HepG2 (cell line): ENCODE results near the gene CYP4F22. TPM values are rescaled to one million over a fixed set of nuclear protein-coding genes. Genes with fewer than 3 reads are reported as not detected.

ENCODE experiments used
- ETV5 ChIP-seq: IDR thresholded peaks from 2 replicates; pipeline ENCODE4 v1.6.1; 2018; ENCODE audit warnings: missing biosample characterization, missing genetic modification reagents, inconsistent platforms, borderline replicate concordance
- FOSL2 ChIP-seq: sonication (generic); formaldehyde crosslinking; IDR thresholded peaks from 2 replicates; pipeline ENCODE4 v1.4.0; 2020; ENCODE audit warnings: missing genetic modification reagents
- HHEX ChIP-seq: IDR thresholded peaks from 2 replicates; pipeline ENCODE4 v1.6.1; 2016; ENCODE audit warnings: control low read depth
- HMGA1 ChIP-seq: sonication (generic); formaldehyde crosslinking; conservative IDR thresholded peaks from 2 replicates; pipeline ENCODE4 v1.4.0; 2020; ENCODE audit warnings: missing genetic modification reagents
- IRF2 ChIP-seq: IDR thresholded peaks from 2 replicates; pipeline ENCODE4 v1.6.1; 2018; ENCODE audit warnings: missing genetic modification reagents, missing compliant biosample characterization
- MAX ChIP-seq: IDR thresholded peaks from 2 replicates; pipeline ENCODE4 v1.6.1; 2012; ENCODE audit warnings: inconsistent platforms
- NPAS2 ChIP-seq: sonication (generic); formaldehyde crosslinking; IDR thresholded peaks from 2 replicates; pipeline ENCODE4 v1.8.0; 2022; ENCODE audit warnings: mild to moderate bottlenecking, missing genetic modification reagents, borderline replicate concordance
- RARG ChIP-seq: sonication (generic); formaldehyde crosslinking; IDR thresholded peaks from 2 replicates; pipeline ENCODE4 v1.4.0; 2020; ENCODE audit warnings: low read depth, mild to moderate bottlenecking, missing genetic modification reagents
- RCOR2 ChIP-seq: IDR thresholded peaks from 2 replicates; pipeline ENCODE4 v1.6.1; 2016; ENCODE audit warnings: missing biosample characterization, missing genetic modification reagents
- RXRB ChIP-seq: IDR thresholded peaks from 2 replicates; pipeline ENCODE4 v1.6.1; 2016; ENCODE audit warnings: borderline replicate concordance, missing genetic modification reagents, missing compliant biosample characterization
- TBP ChIP-seq: sonication (generic); formaldehyde crosslinking; IDR thresholded peaks from 2 replicates; pipeline ENCODE4 v1.5.0; 2020; ENCODE audit warnings: missing genetic modification reagents
- ZBTB39 ChIP-seq: sonication (generic); formaldehyde crosslinking; IDR thresholded peaks from 2 replicates; pipeline ENCODE4 v1.5.0; 2020; ENCODE audit warnings: missing genetic modification reagents
- ZBTB40 ChIP-seq, 2 experiments: fragments of 450-650 bp in 1 of 2; sonication (generic) in 1 of 2; formaldehyde crosslinking in 1 of 2; IDR thresholded peaks; 2 replicates each; pipeline versions ENCODE4 v1.6.1 to v1.8.0; 2016 to 2022; ENCODE audit warnings: antibody characterized with exemption in 1 of 2, mild to moderate bottlenecking in 1 of 2, missing genetic modification reagents in 1 of 2
- ZNF24 ChIP-seq: fragments of 450-650 bp; IDR thresholded peaks from 2 replicates; pipeline ENCODE4 v1.6.1; 2017; ENCODE audit warnings: antibody characterized with exemption, mild to moderate bottlenecking
- ZNF441 ChIP-seq: sonication (generic); formaldehyde crosslinking; IDR thresholded peaks from 2 replicates; pipeline ENCODE4 v1.7.0; 2021; ENCODE audit warnings: missing genetic modification reagents, borderline replicate concordance
- ZNF605 ChIP-seq: sonication (generic); formaldehyde crosslinking; IDR thresholded peaks from 2 replicates; pipeline ENCODE4 v1.8.0; 2022; ENCODE audit warnings: mild to moderate bottlenecking, missing genetic modification reagents
- polyA plus RNA-seq, 8 experiments: library from polyadenylated mRNA; depleted of rRNA in 3 of 8; stranded (reverse) in 7 of 8; unstranded in 1 of 8; fragments of >200 nt; fragmentation: Illumina TruSeq in 4 of 8; extraction: Trizol in 4 of 8; gene quantifications; 2 replicates each; pipeline versions ENCODE4 v1.2.1 to v1.2.3, GENCODE V29; 2011 to 2016; ENCODE audit warnings: low read depth in 4 of 8, missing spikeins in 1 of 8, mixed read lengths in 1 of 8; ENCODE audit not compliant: insufficient read depth in 1 of 8
- total RNA-seq, 5 experiments: library from RNA; depleted of rRNA; stranded (reverse); fragments of >200 nt; fragmentation: Illumina TruSeq; extraction: Trizol; gene quantifications; 2 replicates each; pipeline ENCODE4 v1.2.3, GENCODE V29; 2016; ENCODE audit warnings: low read depth in 1 of 5

The CYP4F22 gene
- total and polyA plus RNA-seq, 2 of the 13 experiments (the other 11 are each of a cell fraction or from before 2014, with no cell fraction given) = 0.05 TPM; not detected in 1

GRCh38 chr19:15551293-15552004, 43.1 kb downstream of the CYP4F22 start (continued):
- TF ChIP-seq HMGA1 (CRISPR knock-in tag) (no peak), NPAS2 (no peak), ZNF24 (no peak), ZNF605 (CRISPR knock-in tag) (no peak), HHEX (CRISPR knock-in tag) (no peak), RXRB (CRISPR knock-in tag) (no peak), RARG (no peak), IRF2 (no peak), ETV5 (CRISPR knock-in tag) (no peak), RCOR2 (CRISPR knock-in tag) (no peak), TBP (CRISPR knock-in tag) (no peak), ZBTB39 (CRISPR knock-in tag) (no peak), FOSL2 (0 out of 2 replicates have a peak, but pooled peaks have one; percentile 10), ZBTB40 (IDR thresholded peaks at IDR 0.05) (no peak), ZBTB40 (CRISPR knock-in tag; IDR thresholded peaks at IDR 0.05) (0 out of 2 replicates have a peak, but pooled peaks have one; percentile 34), ZNF441 (no peak), MAX (0 out of 2 replicates have a peak, but pooled peaks have one; percentile 33)
